Measurements from ENCODE around the gene GRN. TPM values are rescaled to one million over a fixed set of nuclear protein-coding genes. Genes with fewer than 3 reads are reported as not detected.

The GRN gene
- total RNA-seq, 1 experiment from 2014 or later = 127 TPM

DNA sequence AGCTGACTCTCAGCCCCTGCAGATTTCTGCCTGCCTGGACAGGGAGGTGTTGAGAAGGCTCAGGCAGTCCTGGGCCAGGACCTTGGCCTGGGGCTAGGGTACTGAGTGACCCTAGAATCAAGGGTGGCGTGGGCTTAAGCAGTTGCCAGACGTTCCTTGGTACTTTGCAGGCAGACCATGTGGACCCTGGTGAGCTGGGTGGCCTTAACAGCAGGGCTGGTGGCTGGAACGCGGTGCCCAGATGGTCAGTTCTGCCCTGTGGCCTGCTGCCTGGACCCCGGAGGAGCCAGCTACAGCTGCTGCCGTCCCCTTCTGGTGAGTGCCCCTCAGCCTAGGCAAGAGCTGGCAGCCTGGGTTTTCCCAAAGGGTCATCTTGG, 3.9 kb downstream of the GRN start:
- H3K4me2 ChIP-seq (ENCODE audit: insufficient read depth, insufficient read length, low read length) = no peak overlapping the region
- H3K27me3 ChIP-seq (ENCODE audit: insufficient read depth, low read length) = no peaks in the 10 kb centered on the region
- no peak overlapping the region for H3K56ac ChIP-seq (ENCODE audit: insufficient read length, low read depth, low read length)
- no peak for TF ChIP-seq CTCF (conservative IDR thresholded peaks at IDR 0.05)
- no peak overlapping the region for H2BK20ac ChIP-seq (ENCODE audit: low read depth, low read length, poor library complexity, severe bottlenecking)
- no peak overlapping the region for H2BK12ac ChIP-seq (ENCODE audit: insufficient read length, low read depth, low read length)
- no peaks in the 10 kb centered on the region for H3K79me1 ChIP-seq (ENCODE audit: insufficient read depth, low read depth, low read length, poor library complexity, severe bottlenecking)
- H4K8ac ChIP-seq (replicated peaks; ENCODE audit: insufficient read length, low read depth, low read length) = no peak overlapping the region
- H2BK5ac ChIP-seq (ENCODE audit: insufficient read length, low read length) = no peak overlapping the region
- H4K5ac ChIP-seq (ENCODE audit: insufficient read length, low read depth, low read length) = no peak overlapping the region
- no peak overlapping the region for H2BK120ac ChIP-seq (ENCODE audit: low read depth, low read length, poor library complexity, severe bottlenecking)
- H3K4ac ChIP-seq (ENCODE audit: low read depth, low read length) = no peak overlapping the region
- H3K14ac ChIP-seq (ENCODE audit: insufficient read depth, low read length) = no peak overlapping the region
- H3K79me2 ChIP-seq (ENCODE audit: insufficient read depth, low read length) = no peaks in the 10 kb centered on the region
- H2AFZ ChIP-seq (ENCODE audit: low read length) = no peak overlapping the region
- no peaks in the 10 kb centered on the region for H3K9me3 ChIP-seq (ENCODE audit: control insufficient read depth, low read depth, low read length)
- H3K9ac ChIP-seq (ENCODE audit: extremely low read depth, insufficient read length, low read length) = no peak overlapping the region
- Mint-ChIP-seq H3K9me3 (no peaks in the 10 kb centered on the region; a peak in 1 of 5 replicates), H3K27ac (no peak overlapping the region), H3K4me1 (peaks cover 8 to 13% of the 10 kb centered on the region in 2 experiments), H3K36me3 (ENCODE audit: insufficient read depth in 1 of 3, low read depth in 3 of 3) (peaks cover 3 to 17% (median 6%) of the 10 kb centered on the region in 3 experiments; a peak in 6 of 7 replicates), H3K27me3 (ENCODE audit: low read depth) (peaks cover 9% of the 10 kb centered on the region), H3K4me3 (no peak overlapping the region)
- H3K27ac ChIP-seq (ENCODE audit: insufficient read length, low read depth, low read length) = no peak overlapping the region
- no CpG with 5 or more reads among the region's 6 CpGs for WGBS (ENCODE audit: extremely low coverage, insufficient read length, low lambda C conversion rate)
- H3K4me1 ChIP-seq (ENCODE audit: insufficient read depth, low read length) = no peaks in the 10 kb centered on the region
- H4K20me1 ChIP-seq (ENCODE audit: control insufficient read depth, insufficient read depth, insufficient read length) = no peaks in the 10 kb centered on the region
- H3K23me2 ChIP-seq (ENCODE audit: insufficient read length, low read depth, low read length, poor library complexity, severe bottlenecking) = peaks cover 8% of the 10 kb centered on the region
- no peak overlapping the region for H2AK5ac ChIP-seq (ENCODE audit: insufficient read length, low read length)
- no peak overlapping the region for H3K23ac ChIP-seq (ENCODE audit: insufficient read length, low read depth, low read length)
- no peak overlapping the region for H4K91ac ChIP-seq (ENCODE audit: insufficient read length, low read depth, low read length)
- no peak for DNase-seq
- no peak overlapping the region for H3K18ac ChIP-seq (ENCODE audit: insufficient read length, low read depth, low read length)
- H3T11ph ChIP-seq (ENCODE audit: low read length) = no peak overlapping the region
- no peak overlapping the region for H2BK15ac ChIP-seq (ENCODE audit: low read depth, low read length)

Data from H9 (cell line).